Measurements from ENCODE around the gene SMYD2.

The SMYD2 gene

DNA sequence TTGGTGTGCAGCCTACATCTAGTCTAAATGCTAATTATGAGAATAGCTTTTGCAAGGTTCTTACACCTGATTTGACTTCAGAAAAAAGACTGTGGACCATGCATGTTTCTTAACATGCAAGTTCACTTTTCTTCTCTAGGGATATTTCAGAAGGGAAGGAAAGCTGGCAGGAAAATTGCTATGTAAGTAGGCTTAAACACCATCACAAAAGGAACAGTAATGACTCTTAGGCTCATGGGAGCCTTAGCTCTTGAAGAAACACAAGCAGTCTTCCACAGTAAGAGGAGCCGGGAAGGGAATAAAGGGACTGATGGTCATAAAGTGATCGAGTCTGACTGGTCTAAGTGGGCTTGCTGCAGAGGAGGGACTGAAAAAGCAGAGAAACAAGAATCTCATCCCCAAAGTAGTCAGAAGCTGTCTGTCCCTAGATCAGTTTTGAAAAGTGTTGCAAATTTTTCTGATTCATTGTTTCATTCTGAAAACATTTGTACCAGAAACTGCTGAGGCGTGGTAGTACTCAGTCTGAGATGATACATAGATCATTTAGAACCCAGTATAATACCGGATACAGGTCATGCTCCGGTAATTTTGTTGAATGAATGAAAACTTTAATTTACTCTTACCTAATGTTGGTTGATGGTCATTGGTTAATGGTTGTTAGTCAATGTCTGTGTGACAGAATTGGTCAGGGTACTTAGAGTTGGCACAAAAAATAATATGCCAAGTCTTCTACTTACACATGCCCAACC lies 40.9 kb downstream of the SMYD2 start:
- no peak for TF ChIP-seq FOXP2 (optimal IDR thresholded peaks at IDR 0.05; ENCODE audit: borderline replicate concordance, extremely low read depth, extremely low read length, insufficient read depth)
- no peak for TF ChIP-seq SIN3A (IDR thresholded peaks at IDR 0.05; ENCODE audit: borderline replicate concordance, insufficient read depth, low read length)
- no peak for TF ChIP-seq TAF1 (IDR thresholded peaks at IDR 0.05; ENCODE audit: borderline replicate concordance, insufficient read depth, low read length)
- TF ChIP-seq, protein P1, sequence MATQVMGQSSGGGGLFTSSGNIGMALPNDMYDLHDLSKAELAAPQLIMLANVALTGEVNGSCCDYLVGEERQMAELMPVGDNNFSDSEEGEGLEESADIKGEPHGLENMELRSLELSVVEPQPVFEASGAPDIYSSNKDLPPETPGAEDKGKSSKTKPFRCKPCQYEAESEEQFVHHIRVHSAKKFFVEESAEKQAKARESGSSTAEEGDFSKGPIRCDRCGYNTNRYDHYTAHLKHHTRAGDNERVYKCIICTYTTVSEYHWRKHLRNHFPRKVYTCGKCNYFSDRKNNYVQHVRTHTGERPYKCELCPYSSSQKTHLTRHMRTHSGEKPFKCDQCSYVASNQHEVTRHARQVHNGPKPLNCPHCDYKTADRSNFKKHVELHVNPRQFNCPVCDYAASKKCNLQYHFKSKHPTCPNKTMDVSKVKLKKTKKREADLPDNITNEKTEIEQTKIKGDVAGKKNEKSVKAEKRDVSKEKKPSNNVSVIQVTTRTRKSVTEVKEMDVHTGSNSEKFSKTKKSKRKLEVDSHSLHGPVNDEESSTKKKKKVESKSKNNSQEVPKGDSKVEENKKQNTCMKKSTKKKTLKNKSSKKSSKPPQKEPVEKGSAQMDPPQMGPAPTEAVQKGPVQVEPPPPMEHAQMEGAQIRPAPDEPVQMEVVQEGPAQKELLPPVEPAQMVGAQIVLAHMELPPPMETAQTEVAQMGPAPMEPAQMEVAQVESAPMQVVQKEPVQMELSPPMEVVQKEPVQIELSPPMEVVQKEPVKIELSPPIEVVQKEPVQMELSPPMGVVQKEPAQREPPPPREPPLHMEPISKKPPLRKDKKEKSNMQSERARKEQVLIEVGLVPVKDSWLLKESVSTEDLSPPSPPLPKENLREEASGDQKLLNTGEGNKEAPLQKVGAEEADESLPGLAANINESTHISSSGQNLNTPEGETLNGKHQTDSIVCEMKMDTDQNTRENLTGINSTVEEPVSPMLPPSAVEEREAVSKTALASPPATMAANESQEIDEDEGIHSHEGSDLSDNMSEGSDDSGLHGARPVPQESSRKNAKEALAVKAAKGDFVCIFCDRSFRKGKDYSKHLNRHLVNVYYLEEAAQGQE (IDR thresholded peaks at IDR 0.05; ENCODE audit: insufficient read depth in 1 of 2, low read depth in 2 of 2, low read length in 2 of 2) = no peak
- no peak for TF ChIP-seq POLR2AphosphoS5 (IDR thresholded peaks at IDR 0.05; ENCODE audit: low read depth, low read length)

DNA sequence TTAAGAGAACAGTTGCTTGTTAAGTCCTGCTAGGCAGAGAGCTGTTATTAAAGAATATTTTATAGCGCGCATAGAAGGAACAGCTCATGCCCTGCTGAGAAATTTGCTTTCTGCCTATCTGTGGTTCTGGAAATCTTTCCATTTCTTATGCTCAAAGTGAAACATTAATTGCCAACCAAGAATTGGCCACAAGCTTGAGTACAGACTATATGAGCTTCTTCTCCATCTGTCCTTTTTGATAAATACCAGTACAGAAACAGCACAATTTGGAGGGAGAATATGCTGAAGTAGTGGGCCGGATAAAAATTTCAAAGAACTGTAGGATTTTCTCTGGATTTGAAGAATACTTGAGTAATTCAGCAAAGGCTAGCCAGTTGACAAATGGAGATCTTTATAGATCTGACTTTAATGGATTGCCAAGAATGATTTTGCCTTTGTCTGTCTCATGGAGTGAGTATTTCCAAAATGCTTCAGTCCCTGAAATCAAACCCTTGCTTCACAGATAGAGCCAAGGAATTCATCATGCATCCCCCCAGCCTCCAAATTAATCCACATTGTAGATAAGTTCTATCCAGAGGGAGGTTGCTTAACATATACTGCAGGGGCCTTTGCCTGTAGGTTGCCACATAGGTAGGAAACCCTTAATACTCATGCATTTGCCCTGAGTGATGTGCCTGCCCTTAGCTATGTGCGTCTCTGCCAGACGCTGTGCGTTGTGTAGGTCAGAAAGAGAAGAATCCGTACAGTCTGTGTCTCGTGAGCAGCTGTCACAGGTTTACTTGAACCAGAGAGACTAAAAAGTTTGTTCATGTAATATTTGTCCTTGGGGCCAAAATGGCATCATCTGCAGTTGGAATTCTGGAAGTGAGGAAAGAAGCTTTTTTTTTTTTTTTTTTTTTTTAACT lies 44.2 kb downstream of the SMYD2 start:
- TF ChIP-seq SIN3A (IDR thresholded peaks at IDR 0.05; ENCODE audit: borderline replicate concordance, insufficient read depth, low read length) (no peak), FOXP2 (optimal IDR thresholded peaks at IDR 0.05; ENCODE audit: borderline replicate concordance, extremely low read depth, extremely low read length, insufficient read depth) (no peak), TAF1 (IDR thresholded peaks at IDR 0.05; ENCODE audit: borderline replicate concordance, insufficient read depth, low read length) (no peak), POLR2AphosphoS5 (IDR thresholded peaks at IDR 0.05; ENCODE audit: low read depth, low read length) (no peak)
- TF ChIP-seq, protein P1 (IDR thresholded peaks at IDR 0.05; ENCODE audit: insufficient read depth in 1 of 2, low read depth in 2 of 2, low read length in 2 of 2) = no peak

DNA sequence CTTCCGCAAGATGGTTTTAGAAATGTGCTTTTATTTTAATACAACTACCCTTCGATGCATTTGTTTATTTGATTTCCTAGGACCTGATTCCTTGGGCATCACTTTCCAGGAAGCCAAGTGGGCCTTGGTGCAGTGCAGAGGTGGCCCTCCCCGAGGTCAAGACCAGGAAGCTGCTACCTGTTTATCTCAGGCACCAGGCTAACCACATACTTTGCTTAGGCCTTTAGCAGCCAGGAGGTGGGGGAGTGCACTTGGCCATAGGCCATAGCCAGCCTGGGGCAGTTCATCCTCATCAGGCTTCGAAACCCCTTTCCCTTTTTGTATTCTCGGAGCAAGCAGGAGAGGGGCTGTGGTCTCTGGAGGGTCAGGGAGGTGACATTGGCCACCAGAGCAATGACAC lies 45.4 kb downstream of the SMYD2 start:
- TF ChIP-seq FOXP2 (optimal IDR thresholded peaks at IDR 0.05; ENCODE audit: borderline replicate concordance, extremely low read depth, extremely low read length, insufficient read depth) (no peak), SIN3A (IDR thresholded peaks at IDR 0.05; ENCODE audit: borderline replicate concordance, insufficient read depth, low read length) (no peak), POLR2AphosphoS5 (IDR thresholded peaks at IDR 0.05; ENCODE audit: low read depth, low read length) (no peak), TAF1 (IDR thresholded peaks at IDR 0.05; ENCODE audit: borderline replicate concordance, insufficient read depth, low read length) (no peak)
- TF ChIP-seq, protein P1 (IDR thresholded peaks at IDR 0.05; ENCODE audit: insufficient read depth in 1 of 2, low read depth in 2 of 2, low read length in 2 of 2) = no peak

DNA sequence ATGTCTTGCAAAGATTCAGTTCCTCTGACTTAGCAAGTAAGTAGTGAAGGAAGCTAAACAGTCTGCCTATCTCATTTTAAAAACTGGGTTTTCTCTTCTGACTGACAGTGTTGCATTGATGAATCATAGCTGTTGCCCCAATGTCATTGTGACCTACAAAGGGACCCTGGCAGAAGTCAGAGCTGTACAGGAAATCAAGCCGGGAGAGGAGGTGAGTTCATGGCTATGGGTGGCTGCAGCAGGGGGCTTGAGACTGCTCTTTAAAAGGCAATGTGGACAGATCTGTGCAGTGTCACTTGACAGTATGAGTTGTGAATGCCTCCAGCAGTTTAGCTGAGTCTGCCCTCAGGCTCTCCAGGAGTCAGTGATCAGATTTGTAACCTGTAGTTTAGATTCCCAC lies 46.6 kb downstream of the SMYD2 start:
- TF ChIP-seq TAF1 (IDR thresholded peaks at IDR 0.05; ENCODE audit: borderline replicate concordance, insufficient read depth, low read length) (no peak), POLR2AphosphoS5 (IDR thresholded peaks at IDR 0.05; ENCODE audit: low read depth, low read length) (no peak), FOXP2 (optimal IDR thresholded peaks at IDR 0.05; ENCODE audit: borderline replicate concordance, extremely low read depth, extremely low read length, insufficient read depth) (no peak), SIN3A (IDR thresholded peaks at IDR 0.05; ENCODE audit: borderline replicate concordance, insufficient read depth, low read length) (no peak)
- TF ChIP-seq, protein P1 (IDR thresholded peaks at IDR 0.05; ENCODE audit: insufficient read depth in 1 of 2, low read depth in 2 of 2, low read length in 2 of 2) = no peak
